HS-5 (cell line): ENCODE measurements around the gene RACGAP1.
A peak's percentile ranks its signal among the peaks of the same experiment; 100 is the strongest.
"Not testable (repeated sequence)": the region's sequence is repeated elsewhere in the genome, so short reads cannot be mapped to it uniquely, and the experiment has no call there.

Experiments
- DNase-seq: peaks from one replicate; pipeline ENCODE4 v3.0.0-alpha.2; 2012; ENCODE audit warnings: low read depth

The RACGAP1 gene

DNA sequence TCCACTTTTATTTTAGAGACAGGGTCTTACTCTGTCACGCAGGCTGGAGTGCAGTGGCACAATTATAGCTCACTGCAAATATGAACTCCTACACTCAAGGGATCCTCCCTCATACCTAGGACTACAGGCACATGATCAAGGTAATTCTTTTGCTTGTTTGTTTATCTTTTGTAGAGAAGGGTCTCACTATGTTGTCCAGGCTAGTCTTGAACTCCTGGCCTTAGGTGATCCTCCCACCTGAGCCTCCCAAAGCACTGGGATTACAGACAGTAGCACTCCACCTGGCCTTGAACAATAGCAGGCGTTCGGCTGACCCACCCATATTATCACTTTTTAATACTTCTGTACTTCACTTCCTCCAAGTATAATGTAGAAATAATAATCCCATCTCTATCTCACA lies 1.4 kb upstream of the RACGAP1 start:
- no peak for DNase-seq

DNA sequence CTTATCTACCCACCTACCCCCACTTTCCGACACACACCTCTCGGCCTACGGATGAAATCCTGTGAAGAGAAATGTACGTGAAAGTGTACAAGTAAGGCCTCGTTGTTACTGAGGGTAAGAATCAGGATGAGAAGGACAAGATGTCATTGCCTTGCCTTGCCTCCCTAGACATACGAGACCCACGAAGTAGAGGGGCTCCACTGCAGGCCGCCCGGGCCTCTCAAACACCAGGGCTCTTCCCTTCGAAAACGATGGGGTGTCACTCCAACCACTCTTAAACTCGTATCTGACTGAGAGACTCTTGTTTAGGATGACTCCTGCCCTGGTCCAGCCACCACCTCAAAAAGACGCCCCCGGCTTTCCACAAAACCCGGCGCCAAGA lies 498 bp downstream of the RACGAP1 start:
- DNase-seq: no peak

DNA sequence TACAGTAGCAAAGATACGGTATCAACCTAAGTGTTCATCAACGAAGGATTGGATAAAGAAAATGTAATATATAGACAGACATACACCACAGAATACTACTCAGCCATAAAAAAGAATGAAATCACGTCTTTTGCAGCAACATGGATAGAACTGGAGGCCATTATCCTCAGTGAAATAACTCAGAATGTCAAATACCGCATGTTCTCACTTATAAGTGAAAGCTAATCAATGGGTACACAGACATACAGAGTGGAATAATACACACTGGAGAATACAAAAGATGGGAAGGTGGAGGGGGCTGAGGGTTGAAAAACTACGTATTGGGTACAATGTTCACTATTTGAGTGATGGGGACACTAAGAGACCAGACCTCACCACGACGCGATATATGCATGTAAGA lies 1.1 kb downstream of the RACGAP1 start:
- no peak for DNase-seq

DNA sequence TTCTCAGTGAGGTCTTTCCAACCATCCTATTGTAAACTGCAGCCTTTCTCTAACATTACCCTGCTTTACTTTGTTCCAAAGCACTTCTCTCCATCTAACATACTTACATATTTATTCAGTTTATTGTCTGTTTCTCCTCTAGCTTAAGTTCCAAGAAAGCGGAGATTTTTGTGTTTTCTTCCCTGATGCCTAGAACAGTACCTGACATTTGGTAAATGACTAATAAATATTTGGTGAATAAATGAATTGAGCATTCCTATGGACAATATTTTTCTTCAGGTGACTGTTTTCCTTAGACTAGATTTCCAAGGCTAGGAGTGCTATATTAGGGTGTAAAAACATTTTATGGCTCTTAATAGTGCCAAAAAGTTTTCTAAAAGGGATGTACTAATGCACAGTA lies 2.4 kb downstream of the RACGAP1 start:
- no peak for DNase-seq

DNA sequence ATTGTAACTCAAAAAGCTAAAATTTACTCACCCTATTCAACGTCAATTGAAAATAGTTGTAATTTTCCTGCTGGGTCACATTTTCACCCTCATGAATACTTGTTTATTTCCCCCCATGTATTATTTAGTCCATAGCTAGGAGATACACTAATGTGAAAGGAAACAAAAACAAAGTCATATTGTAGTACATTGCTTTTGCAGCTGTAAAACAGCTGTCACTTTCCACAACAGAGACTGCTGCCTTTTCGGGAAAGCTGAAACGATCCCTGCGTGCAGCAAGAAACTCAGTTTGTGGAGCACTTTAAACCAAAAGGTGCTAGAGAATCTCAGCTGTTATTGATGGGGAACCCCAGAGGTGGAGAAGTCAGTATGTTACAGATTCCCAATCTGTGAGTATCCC lies 4.3 kb downstream of the RACGAP1 start:
- DNase-seq: no peak

DNA sequence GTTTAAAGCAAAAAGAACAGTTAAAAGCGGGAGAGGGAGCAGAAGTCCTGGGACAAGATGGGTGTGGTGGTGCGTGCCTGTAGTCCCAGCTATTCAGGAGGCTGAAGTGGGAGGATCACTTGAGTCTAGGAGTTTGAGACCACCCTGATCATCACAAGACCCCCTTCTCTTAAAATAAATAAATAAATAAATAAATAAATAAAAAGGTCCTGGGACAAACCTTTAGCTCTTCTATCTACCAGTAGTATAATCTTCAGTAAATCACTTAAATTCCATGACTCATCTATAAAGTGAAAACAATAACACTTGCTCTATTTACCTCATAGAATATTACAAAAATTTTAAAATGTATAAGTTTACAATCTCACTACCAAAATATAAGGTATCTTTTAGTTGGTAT lies 5.8 kb downstream of the RACGAP1 start:
- no peak for DNase-seq

DNA sequence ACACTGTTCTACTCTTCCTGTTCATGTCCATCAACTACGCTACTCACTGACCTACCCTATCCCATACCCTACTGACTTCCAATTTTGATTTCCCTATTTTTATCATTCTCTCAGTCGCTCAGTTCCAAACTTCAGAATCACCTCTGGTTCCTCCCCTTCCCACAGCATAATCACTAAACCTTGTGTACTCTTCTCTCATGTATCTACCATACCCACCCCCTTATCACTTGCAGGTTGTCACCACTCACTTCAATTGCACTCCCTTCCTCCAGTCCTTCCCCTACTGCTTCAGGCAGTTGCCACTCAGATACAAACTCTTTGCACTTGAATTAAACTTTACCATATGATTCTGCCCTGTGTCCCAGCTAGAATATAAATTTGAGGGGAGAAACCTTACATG lies 6.3 kb downstream of the RACGAP1 start:
- no peak for DNase-seq

DNA sequence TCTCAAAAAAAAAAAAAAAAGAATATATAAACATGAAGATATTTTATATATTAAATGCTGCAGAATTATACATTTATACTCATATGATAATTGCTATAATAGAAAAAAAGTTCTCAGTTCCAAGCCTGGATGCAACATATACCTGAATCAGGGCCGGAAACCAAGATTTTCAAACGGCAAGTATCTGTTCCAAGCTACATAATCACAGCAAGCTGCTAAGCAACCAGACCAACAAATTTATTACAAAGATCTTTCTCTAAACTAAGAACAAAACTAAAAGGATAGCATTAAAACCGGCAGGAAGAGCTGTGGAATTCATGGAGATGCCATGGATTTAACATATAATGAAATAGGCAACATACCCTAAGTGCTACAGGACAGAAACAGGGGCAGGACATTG lies 7.1 kb downstream of the RACGAP1 start:
- DNase-seq: no peak

DNA sequence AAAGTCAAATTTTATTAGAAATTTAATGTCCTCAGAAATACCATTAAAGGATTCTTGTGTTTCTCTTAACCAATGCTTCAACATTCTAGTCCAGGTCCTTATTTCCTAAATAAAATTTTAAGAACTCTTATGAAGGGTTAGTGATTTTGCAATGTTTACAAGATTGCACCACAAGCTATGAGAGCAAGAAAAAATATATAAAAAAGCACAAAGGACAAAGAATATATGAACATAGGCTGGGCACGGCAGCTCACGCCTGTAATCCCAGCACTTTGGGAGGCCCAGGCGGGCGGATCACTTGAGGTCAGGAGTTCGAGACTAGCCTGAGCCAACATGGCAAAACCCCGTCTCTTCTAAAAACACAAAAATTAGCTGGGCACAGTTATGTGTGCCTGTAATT lies 7.7 kb downstream of the RACGAP1 start:
- no peak for DNase-seq

DNA sequence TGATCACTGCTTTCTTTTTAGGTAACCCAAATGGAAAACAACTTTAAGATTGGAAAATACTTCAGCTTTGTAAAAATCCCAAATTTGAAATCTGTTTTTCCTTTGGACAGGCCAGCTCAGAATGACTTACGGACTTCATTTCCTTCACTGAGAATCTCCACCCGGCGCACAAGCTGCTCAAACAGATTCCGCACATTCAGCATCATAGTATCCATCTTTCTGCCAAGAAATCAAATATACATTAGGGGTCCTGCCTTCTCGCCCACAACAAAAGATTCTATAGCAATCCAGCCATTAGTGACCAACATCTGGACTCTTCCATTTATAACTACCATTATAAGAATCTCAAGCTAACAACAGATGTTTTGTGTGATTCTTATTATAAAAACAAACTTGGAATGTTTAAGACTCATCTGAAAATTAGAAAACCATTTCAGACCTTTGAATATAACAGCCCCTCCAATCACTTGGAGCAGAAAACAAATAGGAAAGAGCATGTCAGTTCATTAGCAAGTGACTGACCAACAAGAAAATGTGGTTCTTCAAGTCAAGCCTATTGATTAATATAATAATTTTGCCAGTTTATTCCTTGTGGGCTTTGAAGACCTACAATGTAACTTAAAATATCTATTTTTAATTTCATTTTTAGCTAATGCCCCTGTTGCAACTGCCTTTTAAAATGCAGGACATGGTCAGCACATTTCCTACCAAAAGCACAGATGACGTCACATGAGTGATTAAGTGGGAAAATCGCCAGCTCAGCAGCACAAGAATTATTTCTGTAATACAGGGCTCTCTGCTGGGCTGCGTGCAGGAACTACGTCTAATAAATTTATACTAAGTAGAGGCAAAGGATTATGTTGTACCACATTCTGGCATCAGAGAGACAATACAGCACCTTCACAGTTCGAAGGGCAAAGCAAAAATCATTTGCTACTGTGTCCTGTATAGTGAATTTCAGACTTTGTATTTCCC lies 8.5 kb downstream of the RACGAP1 start:
- DNase-seq: peak; percentile 40

DNA sequence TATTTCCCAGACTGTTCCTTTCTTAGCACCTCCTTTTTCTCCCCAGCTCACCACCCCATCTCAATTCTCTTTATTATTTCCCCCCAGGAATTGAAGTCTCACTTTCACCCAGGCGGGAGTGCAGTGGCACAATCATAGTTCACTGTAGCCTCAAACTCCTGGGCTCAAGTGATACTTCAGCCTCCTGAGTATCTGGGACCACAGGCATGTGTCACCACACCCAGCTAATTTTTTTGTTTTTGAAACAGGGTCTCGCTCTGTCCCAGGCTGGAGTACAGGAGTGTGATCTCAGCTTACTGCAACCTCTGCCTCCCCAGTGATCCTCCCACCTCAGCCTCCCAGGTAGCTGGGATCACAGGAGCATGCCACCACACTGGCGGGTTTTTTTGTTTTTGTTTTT lies 11.0 kb downstream of the RACGAP1 start:
- DNase-seq: no peak

DNA sequence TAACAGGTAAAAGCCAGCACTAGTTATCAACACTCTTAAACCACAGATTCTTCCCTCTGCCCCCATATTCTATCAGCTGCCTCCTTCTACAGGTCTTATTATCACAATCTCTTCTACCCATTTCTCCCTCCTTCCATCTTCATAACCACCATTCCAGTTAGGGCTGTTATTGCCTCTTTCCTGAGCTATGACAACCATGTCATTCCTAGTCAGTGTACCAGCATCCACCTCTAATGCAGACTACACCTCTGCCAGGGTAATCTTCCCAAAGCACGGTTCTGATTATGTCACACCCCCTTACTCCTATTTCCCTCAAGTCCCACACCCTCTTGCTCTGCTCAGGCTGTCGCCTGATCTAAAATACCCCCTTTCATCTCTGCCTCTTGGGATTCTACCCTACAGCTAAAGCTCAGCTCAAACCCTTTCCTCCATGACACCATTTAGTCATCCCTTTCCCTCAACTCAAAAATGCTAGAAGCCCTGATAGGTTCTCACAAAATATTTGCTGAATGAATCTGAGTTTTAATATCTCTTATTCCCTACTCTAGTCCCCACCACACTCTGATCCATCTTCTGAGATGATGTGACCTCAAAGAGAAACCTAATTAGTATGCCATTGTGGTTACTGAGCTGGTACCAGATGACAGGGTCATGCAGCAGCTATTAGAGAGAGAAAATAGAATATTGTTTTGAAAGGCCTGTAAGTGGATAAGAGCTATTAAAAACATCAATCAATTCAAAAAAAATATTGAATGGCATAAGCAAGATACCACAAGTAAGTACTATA lies 11.7 kb downstream of the RACGAP1 start:
- no peak for DNase-seq

DNA sequence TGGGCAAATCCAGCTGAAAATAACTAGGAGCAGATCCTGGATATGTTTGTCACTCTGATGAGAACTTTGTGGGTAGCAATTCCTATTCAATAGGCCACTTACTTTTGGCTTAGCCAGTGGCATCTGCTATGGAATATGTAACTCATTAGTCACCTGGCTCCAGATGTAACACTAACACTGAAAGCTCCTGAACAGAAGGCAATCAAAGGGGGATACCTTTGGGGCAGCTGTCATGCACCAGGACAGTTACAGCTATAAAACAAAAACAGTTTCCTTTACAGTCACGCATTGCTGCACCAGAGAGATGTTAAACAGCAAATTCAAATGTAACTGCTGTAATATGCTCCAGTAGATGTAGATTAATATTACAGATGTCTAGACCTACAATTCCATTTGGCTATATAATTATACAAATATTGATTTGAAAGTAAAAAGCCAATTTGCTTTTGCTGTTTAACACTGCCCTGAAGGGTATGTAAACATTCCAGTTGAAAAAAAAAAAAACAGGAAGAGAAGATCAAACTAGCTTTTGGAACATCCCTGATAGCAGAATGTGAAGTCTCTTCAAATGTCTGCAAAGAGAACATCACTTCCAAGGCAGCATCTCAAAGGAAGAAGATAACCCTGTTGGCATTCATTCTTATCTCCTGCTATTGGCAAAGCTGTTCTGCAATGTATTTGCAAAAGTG lies 18.4 kb downstream of the RACGAP1 start:
- peak; percentile 49 for DNase-seq

DNA sequence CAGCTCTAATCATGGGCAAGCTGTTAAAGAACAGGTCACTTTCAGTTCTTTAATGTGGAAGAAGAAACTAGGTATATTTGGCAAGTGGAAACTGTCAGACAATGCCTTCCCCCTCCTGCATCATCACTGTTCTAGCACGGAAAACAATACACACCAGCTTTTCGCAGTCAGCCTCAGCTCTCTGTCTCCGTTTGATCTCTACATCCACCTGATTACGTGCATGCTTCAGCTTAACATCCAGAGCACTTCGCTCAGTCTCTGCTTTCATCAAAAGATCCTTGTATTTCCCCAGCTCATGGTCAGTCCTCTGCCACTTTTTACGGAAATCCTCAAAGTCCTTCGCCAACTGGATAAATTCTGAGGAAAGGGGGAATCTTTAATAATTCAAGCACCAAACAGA lies 19.0 kb downstream of the RACGAP1 start:
- DNase-seq: no peak

DNA sequence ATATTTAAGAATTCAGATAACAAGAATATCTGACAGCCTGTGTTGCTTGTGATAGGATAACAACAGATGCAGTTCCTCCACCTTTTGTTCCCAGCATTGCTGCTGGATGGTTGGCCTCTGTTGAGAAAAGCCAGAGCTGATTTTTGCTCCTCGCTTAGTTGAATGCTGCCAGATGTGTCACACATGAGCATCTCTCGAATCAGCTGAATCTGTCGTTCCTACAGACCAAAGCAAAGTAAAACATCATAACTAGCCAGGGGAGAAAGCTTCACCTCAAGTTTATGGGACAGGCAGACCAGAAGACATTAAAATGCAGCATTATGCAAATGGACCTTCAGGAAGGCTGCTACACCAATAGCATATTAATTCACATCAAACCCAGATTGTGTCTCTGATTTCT lies 20.1 kb downstream of the RACGAP1 start:
- no peak for DNase-seq

DNA sequence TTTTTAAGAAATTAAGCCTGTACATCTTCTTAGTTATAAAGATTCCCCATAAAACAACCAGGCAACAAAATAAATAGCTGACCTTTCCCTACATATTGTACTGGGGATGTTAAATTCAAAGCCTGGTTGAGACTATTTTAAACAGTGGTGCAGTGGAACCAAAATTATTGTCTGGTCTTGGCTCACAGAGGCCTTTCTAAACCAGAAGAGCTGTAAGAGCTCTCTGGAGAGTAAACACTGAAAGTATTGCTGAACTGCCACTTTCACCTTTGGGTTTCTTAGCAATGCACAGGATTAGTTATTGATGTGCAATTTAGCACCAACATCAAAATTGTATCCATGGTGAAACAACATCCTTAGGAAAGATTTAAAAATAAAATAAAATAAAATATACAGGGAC lies 20.6 kb downstream of the RACGAP1 start:
- DNase-seq: no peak

DNA sequence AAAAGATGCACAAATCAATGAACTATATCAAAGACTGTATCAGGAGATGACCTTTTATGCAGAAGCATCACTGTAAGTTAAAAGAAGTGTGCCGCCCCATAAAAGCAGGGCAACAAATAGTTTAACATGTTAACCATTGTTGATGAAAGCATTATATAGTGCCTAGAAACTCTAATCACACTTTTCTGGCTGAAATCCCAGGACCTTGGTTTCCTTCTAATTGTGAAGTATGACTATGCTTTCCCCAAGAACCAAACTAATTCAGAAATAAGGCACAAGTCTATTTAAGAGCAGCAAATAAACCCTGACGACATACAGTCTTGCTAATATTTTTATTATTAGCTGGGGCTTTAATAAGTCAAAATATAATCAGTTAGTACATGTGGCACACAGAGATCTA lies 21.7 kb downstream of the RACGAP1 start:
- DNase-seq: no peak

DNA sequence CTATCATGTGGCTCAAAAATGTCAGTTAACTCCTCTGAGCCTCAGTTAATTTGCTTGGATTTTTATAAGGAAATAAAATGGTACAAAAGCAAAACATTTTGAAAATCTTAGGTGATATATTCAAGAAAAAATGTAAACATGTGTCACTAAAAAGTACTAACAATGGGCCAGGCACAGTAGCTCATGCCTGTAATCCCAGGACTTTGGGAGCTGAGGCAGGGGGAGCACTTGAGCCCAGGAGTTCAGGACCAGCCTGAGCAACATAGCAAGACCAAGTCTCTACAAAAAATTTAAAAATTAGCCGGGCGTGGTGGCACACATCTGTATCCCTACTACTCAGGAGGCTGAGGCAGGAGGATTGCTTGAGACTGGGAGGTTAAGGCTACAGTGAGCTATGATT lies 26.8 kb downstream of the RACGAP1 start:
- DNase-seq: no peak

DNA sequence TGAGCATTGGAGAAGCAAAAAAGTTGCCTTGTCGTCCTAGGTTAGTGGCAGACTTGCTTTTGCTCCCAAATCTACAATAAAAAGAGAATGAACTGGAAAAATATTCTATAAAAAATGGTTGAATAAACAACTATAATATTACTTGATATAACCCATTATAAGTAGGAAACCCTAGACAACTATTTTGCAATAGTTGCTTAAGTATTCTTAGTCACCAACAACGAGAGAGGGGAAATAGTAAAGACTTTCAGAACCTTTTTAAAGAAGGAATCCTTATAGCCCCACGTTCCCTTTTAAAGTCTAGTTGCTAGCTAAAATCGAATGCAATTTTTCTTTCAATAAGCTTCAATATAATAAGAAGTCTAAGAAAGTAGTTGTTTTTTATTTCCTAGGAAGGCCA lies 35.0 kb downstream of the RACGAP1 start:
- DNase-seq: no peak

DNA sequence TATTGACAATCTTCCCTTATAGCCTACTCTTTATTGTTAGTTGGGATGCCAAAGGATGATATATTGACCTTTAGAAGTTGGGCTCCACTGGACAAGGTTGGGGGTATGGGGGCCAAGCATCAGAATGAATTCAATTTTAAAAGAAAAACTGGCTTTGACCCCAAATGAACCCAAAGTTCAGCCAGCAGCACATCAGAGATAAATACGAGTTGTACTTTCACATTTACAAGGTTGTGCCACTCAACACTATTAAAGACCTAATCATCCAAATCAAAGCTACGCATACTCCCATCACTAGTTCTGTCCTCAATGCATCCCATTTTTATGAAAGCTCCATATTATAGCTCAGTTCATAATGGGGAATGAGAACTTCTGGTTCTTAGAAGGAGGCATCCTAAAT lies 35.9 kb downstream of the RACGAP1 start:
- not testable (repeated sequence) for DNase-seq

DNA sequence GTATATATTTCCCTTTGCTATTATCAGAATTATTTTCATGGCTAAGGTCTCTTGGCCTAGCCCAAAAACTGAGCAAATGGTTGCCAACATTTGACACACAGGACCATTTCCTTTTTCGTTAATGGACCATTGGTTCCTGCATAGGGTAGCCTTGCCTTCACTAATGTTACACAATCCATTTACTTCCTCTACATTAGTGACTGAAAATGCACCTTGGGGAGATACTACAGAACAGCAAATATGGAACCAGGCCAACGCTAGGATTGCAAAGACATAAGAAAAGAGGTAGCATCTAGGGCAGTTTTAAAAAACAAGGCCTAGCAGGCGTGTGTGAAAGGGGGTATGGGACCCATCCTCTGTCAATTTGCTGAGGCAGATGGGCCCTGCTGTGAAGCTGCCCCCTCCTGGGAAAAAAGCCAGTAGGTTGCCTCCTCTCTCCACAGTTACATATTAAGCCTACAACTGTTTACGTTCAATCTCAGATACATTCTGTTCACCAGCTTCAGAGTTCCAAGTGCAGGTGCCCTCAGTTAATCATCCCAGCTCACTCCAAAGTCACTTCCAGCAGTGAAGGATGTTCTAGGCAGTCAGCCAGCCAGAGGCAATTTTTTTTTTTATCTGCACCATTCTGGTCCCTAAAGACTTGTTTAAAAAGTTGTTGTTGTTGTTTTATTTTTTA lies 37.5 kb downstream of the RACGAP1 start:
- DNase-seq: no peak

DNA sequence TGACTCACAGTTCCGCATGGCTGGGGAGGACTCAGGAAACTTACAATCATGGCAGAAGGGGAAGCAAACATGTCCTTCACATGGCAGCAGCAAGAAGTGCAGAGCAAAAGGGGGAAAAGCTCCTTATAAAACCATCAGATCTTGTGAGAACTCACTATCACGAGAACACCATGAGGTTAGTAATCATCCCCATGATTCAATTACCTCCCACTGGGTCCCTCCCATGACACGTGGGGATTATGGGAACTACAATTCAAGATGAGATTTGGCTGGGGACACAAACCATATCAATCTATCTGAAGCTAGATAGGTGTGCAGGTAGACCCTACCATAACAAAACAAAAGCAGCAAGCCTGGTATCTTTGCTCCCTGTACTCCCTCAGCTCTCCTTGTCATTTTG lies 38.8 kb downstream of the RACGAP1 start:
- not testable (repeated sequence) for DNase-seq
